ENCODE results near the gene OXA1L. TPM values are rescaled to one million over a fixed set of nuclear protein-coding genes. Genes with fewer than 3 reads are reported as not detected.

The OXA1L gene
- 100 to 1,000 TPM; 114 TPM for total RNA-seq
- 126 TPM for polyA plus RNA-seq (2013, experiment 1 of 2)
- polyA plus RNA-seq (2013, experiment 2 of 2) = 96.0 TPM
- long read RNA-seq, experiment 1, transcript OXA1L-201 (10 exons, 1,719 nt) = major isoform, 26 of 60 reads
- long read RNA-seq, experiment 1, partial matches to known transcripts = 18 of 60 reads
- long read RNA-seq, experiment 1, other reads (novel, unspliced or antisense) = 16 of 60 reads
- long read RNA-seq, experiment 2, transcript OXA1L-201 (10 exons, 1,719 nt) = major isoform, 107 of 132 reads
- long read RNA-seq, experiment 2, partial matches to known transcripts = 7 of 132 reads
- long read RNA-seq, experiment 2, other reads (novel, unspliced or antisense) = 17 of 132 reads
- long read RNA-seq, experiment 3, transcript OXA1L-201 (10 exons, 1,719 nt) = major isoform, 294 of 325 reads
- long read RNA-seq, experiment 3, partial matches to known transcripts = 5 of 325 reads
- long read RNA-seq, experiment 3, other reads (novel, unspliced or antisense) = 24 of 325 reads
- long read RNA-seq, experiment 4, transcript OXA1L-201 (10 exons, 1,719 nt) = major isoform, 383 of 464 reads
- long read RNA-seq, experiment 4, partial matches to known transcripts = 32 of 464 reads
- long read RNA-seq, experiment 4, other reads (novel, unspliced or antisense) = 48 of 464 reads

DNA sequence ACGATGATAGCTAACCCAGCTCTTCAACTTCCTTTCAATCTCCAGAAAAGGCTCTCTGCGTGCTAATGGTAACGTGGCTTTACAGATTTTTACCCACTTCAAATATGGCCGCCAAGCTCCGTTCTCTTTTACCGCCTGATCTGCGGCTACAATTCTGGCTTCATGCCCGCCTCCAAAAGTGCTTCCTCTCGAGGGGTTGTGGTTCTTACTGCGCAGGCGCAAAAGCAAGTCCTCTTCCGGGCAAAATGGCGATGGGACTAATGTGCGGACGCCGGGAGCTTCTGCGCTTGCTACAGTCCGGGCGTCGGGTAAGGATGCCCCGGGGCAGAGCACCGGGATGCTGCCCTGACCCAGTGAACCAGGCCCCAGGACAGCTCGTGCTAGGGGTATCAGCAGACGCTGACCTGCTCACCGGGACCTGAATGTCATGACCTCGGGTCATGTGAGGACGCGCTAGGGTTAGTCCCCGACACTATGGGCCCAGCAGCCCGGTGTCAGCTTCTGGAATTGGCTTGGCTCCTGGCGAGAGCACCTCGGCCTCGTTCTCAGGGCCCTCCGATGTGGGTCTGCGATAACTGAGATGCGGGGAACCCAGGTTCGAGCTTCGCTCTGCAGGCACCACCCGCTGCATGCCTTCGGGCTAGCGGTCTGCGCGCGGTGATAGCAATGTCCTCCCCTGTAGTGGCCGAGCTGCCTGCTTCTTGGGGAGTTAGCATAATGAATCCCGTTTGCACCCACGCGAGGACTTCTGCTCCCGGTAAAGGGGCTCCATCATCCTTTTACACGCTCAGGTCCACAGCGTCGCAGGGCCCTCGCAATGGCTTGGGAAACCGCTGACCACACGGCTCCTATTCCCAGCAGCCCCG, at the start of gene OXA1L:
OXA1L (plus strand) TSS at position 232 of the 866 bp plus-strand sequence; CDS start at position 246, 14 bp downstream.
- H3K27me3 Mint-ChIP-seq (ENCODE audit: insufficient read depth) = no peaks in the 10 kb centered on the region
- peaks cover 35% of the 10 kb centered on the region for H3K36me3 Mint-ChIP-seq (ENCODE audit: low read depth)
- Histone ChIP-seq H3K4me3 (ENCODE audit: low read length) (peak within 1 kb of the TSS; percentile 94), H3K36me3 (ENCODE audit: control insufficient read depth, insufficient read depth, low read length) (peaks cover 36% of the 10 kb centered on the region), H3K4me1 (ENCODE audit: control insufficient read depth, insufficient read depth, low read length) (no peaks in the 10 kb centered on the region), H3K27me3 (ENCODE audit: control insufficient read depth, insufficient read depth, low read length, poor library complexity, severe bottlenecking) (no peaks in the 10 kb centered on the region), H3K9me3 (ENCODE audit: control insufficient read depth, low read length) (peaks cover 8% of the 10 kb centered on the region), H3K9ac (ENCODE audit: extremely low read depth, low read length, poor library complexity, severe bottlenecking) (peak within 1 kb of the TSS; percentile 91), H3K27ac (ENCODE audit: low read depth, low read length) (peak within 1 kb of the TSS; percentile 78)
- H3K4me1 Mint-ChIP-seq = peaks cover 15% of the 10 kb centered on the region
- peak within 1 kb of the TSS; percentile 98 for H3K27ac Mint-ChIP-seq
- TF ChIP-seq, protein P1, sequence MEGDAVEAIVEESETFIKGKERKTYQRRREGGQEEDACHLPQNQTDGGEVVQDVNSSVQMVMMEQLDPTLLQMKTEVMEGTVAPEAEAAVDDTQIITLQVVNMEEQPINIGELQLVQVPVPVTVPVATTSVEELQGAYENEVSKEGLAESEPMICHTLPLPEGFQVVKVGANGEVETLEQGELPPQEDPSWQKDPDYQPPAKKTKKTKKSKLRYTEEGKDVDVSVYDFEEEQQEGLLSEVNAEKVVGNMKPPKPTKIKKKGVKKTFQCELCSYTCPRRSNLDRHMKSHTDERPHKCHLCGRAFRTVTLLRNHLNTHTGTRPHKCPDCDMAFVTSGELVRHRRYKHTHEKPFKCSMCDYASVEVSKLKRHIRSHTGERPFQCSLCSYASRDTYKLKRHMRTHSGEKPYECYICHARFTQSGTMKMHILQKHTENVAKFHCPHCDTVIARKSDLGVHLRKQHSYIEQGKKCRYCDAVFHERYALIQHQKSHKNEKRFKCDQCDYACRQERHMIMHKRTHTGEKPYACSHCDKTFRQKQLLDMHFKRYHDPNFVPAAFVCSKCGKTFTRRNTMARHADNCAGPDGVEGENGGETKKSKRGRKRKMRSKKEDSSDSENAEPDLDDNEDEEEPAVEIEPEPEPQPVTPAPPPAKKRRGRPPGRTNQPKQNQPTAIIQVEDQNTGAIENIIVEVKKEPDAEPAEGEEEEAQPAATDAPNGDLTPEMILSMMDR (conservative IDR thresholded peaks at IDR 0.05) = no peak
- 0 to 1% methylated on average over 34 to 56 of the region's 56 CpGs for WGBS, 2 experiments (ENCODE audit: insufficient coverage in 1 of 2, insufficient read length in 1 of 2)
- peaks cover 2% of the 10 kb centered on the region for H3K9me3 Mint-ChIP-seq
- DNase-seq = peak; percentile 97
- H3K4me3 Mint-ChIP-seq = peak within 1 kb of the TSS; percentile 93

- H3K27me3 Mint-ChIP-seq (ENCODE audit: insufficient read depth) = peaks cover 16% of the 10 kb centered on the region
- TF ChIP-seq, protein P1 (conservative IDR thresholded peaks at IDR 0.05) = no peak
- WGBS, 2 experiments (ENCODE audit: insufficient coverage in 1 of 2, insufficient read length in 1 of 2) = 92 to 100% methylated on average over 2 to 4 of the region's 4 CpGs
- H3K4me3 Mint-ChIP-seq = no peak overlapping the region
- Histone ChIP-seq H3K4me1 (ENCODE audit: control insufficient read depth, insufficient read depth, low read length) (no peaks in the 10 kb centered on the region), H3K36me3 (ENCODE audit: control insufficient read depth, insufficient read depth, low read length) (no peaks in the 10 kb centered on the region), H3K9me3 (ENCODE audit: control insufficient read depth, low read length) (peaks cover 8% of the 10 kb centered on the region), H3K27ac (ENCODE audit: low read depth, low read length) (no peak overlapping the region), H3K4me3 (ENCODE audit: low read length) (no peak overlapping the region), H3K27me3 (ENCODE audit: control insufficient read depth, insufficient read depth, low read length, poor library complexity, severe bottlenecking) (no peaks in the 10 kb centered on the region), H3K9ac (ENCODE audit: extremely low read depth, low read length, poor library complexity, severe bottlenecking) (no peak overlapping the region)
- H3K4me1 Mint-ChIP-seq = peaks cover 3% of the 10 kb centered on the region
- no peak for DNase-seq
- H3K27ac Mint-ChIP-seq = no peak overlapping the region
- H3K36me3 Mint-ChIP-seq (ENCODE audit: low read depth) = no peaks in the 10 kb centered on the region
- H3K9me3 Mint-ChIP-seq = peaks cover 3% of the 10 kb centered on the region
These were observed 48.4 kb upstream of the OXA1L start for GRCh38 chr14:22718091-22718490.

DNA sequence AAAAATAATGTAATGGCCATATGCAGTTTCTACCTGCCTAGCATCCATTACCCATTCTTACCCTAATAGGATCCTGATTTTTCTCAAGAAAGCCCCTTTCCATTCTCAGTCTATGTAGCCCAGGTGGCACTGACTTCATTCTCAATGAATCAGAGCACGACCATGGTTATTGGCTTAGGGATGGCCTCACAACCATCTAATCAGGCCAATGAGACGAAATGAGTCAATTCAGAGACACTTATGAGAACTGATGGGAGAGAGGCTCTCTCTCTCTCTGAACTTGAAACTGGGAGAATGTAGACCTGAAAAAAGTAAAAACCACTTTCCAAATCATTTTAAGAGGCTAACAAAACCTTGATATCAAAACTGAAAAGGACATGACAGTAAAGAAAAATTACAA, 45.3 kb upstream of the OXA1L start:
- TF ChIP-seq, protein P1 (conservative IDR thresholded peaks at IDR 0.05) = no peak
- Mint-ChIP-seq H3K4me1 (peaks cover 13% of the 10 kb centered on the region), H3K36me3 (ENCODE audit: low read depth) (no peaks in the 10 kb centered on the region), H3K9me3 (peaks cover 3% of the 10 kb centered on the region), H3K27me3 (ENCODE audit: insufficient read depth) (peaks cover 13% of the 10 kb centered on the region), H3K4me3 (no peak overlapping the region), H3K27ac (no peak overlapping the region)
- Histone ChIP-seq H3K9me3 (ENCODE audit: control insufficient read depth, low read length) (peaks cover 8% of the 10 kb centered on the region), H3K4me3 (ENCODE audit: low read length) (no peak overlapping the region), H3K4me1 (ENCODE audit: control insufficient read depth, insufficient read depth, low read length) (peaks cover 3% of the 10 kb centered on the region), H3K9ac (ENCODE audit: extremely low read depth, low read length, poor library complexity, severe bottlenecking) (no peak overlapping the region), H3K36me3 (ENCODE audit: control insufficient read depth, insufficient read depth, low read length) (no peaks in the 10 kb centered on the region), H3K27me3 (ENCODE audit: control insufficient read depth, insufficient read depth, low read length, poor library complexity, severe bottlenecking) (no peaks in the 10 kb centered on the region), H3K27ac (ENCODE audit: low read depth, low read length) (no peak overlapping the region)
- DNase-seq = no peak
- 82% methylated on average over 2 of the region's 2 CpGs; no CpG with 5 or more reads in 1 of the 2 experiments for WGBS, 2 experiments (ENCODE audit: insufficient coverage in 1 of 2, insufficient read length in 1 of 2)

Data from endodermal cell (in vitro differentiated cells).